Bronchial epithelial cell (primary cell): ENCODE data around the gene KMT2B. TPM values are rescaled to one million over a fixed set of nuclear protein-coding genes. Genes with fewer than 3 reads are reported as not detected.
A peak's percentile ranks its signal among the peaks of the same experiment; 100 is the strongest.

Source experiments
- DNase-seq: peaks from one replicate; pipeline ENCODE4 v3.0.0-alpha.2; 2010; ENCODE audit warnings: low read depth
- FAIRE-seq: peaks from 2 replicates; lab custom pipeline; 2011; peaks lifted over from hg19 to GRCh38; lab: Jason Lieb, UNC
- H3K27me3 ChIP-seq: 2 replicates; pipeline ENCODE4 v1.5.1; 2011; ENCODE audit warnings: low read length; ENCODE audit not compliant: control insufficient read depth, insufficient read depth
- H3K36me3 ChIP-seq: 2 replicates; pipeline ENCODE4 v1.5.1; 2011; ENCODE audit warnings: low read length; ENCODE audit not compliant: control insufficient read depth, insufficient read depth
- H3K4me3 ChIP-seq: 2 replicates; pipeline ENCODE4 v1.5.1; 2011; ENCODE audit warnings: mild to moderate bottlenecking, low read depth, low read length, control low read depth
- total RNA-seq: library from RNA; depleted of rRNA; stranded (reverse); fragments of >200 nt; gene quantifications from 2 replicates; pipeline ENCODE4 v1.2.1, GENCODE V29; 2014
- TF ChIP-seq, protein P1 (sequence below): IDR thresholded peaks from 2 replicates; pipeline ENCODE4 v1.5.1; 2011; ENCODE audit warnings: mild to moderate bottlenecking, moderate library complexity, low read length, control low read depth, inconsistent platforms; ENCODE audit not compliant: insufficient read depth, severe bottlenecking

Gene KMT2B
- total RNA-seq, 1 donor from 2014 or later, result 3.4 TPM

DNA sequence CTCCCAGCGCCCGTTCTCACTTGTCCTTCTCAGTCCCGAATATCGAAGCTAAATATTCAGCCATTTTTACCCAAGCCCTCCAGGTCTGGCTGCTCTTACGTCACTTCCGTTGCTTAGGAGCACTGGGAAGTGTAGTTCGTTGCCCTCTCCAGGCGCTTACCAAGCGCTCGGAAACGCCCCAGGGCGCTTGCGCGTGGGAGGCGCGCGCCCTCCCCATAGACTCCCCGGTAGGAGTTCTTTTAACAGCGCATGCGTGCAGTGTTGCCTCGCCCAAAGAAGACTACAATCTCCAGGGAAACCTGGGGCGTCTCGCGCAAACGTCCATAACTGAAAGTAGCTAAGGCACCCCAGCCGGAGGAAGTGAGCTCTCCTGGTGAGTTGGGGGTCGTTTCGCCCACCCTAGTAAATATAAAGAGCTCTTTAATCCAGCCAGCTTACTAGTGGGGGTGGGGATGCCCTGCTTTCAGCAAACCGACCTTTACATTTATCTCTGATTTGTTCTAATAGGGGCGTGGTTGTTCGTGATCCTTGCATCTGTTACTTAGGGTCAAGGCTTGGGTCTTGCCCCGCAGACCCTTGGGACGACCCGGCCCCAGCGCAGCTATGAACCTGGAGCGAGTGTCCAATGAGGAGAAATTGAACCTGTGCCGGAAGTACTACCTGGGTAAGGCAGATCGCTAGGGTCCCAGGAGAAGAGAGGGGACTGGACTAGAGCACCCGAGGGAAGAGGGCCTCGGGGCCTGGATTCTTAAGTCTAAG lies 27.7 kb downstream of the KMT2B start, which contains the start of the genes PSENEN and U2AF1L4:
PSENEN (plus strand) TSS at position 324 of the 759 bp plus-strand sequence; CDS start at position 604, 280 bp downstream.
U2AF1L4 (minus strand) TSS at position 91 of the 759 bp plus-strand sequence; CDS start at position 64, 27 bp downstream.
- Histone ChIP-seq H3K4me3 (peak within 1 kb of the TSS; percentile 85), H3K27me3 (no peaks in the 10 kb centered on the region), H3K36me3 (peaks cover 4% of the 10 kb centered on the region)
- TF ChIP-seq, protein P1, sequence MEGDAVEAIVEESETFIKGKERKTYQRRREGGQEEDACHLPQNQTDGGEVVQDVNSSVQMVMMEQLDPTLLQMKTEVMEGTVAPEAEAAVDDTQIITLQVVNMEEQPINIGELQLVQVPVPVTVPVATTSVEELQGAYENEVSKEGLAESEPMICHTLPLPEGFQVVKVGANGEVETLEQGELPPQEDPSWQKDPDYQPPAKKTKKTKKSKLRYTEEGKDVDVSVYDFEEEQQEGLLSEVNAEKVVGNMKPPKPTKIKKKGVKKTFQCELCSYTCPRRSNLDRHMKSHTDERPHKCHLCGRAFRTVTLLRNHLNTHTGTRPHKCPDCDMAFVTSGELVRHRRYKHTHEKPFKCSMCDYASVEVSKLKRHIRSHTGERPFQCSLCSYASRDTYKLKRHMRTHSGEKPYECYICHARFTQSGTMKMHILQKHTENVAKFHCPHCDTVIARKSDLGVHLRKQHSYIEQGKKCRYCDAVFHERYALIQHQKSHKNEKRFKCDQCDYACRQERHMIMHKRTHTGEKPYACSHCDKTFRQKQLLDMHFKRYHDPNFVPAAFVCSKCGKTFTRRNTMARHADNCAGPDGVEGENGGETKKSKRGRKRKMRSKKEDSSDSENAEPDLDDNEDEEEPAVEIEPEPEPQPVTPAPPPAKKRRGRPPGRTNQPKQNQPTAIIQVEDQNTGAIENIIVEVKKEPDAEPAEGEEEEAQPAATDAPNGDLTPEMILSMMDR, result no peak
- DNase-seq (peak; percentile 98), FAIRE-seq (no peak)

DNA sequence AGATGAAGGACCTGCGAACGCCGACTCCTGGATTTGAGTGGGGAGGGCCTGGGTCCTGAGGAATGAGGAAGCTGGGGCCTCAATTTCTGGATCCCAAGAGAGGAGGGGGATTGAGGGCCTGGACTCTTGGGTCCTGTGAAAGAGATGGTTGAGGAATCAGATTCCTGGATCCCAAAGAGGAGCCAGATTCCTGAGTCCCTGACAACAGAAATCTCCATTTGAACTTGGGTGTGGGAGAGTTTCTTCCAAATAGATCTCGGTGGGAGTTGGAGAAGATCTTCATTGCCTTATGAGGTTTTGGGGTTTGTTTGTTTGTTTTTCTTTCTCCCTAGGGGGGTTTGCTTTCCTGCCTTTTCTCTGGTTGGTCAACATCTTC lies 28.3 kb downstream of the KMT2B start:
- TF ChIP-seq, protein P1, result no peak
- FAIRE-seq, result no peak

DNA sequence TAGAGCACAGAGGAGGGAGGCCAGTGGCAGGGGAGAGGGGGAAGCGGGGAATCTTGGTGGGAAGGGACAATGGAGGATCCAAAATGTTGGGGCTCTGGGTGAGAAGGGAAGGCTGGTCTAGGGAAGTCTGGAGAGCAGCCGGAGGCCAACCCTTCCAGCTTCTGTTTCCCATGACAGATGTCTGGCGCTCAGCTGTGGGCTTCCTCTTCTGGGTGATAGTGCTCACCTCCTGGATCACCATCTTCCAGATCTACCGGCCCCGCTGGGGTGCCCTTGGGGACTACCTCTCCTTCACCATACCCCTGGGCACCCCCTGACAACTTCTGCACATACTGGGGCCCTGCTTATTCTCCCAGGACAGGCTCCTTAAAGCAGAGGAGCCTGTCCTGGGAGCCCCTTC lies 28.7 kb downstream of the KMT2B start:
- no peak for FAIRE-seq

More for the DNA sequence above, 28.3 kb downstream of the KMT2B start:
- Histone ChIP-seq H3K36me3 (peaks cover 4% of the 10 kb centered on the region), H3K27me3 (no peaks in the 10 kb centered on the region), H3K4me3 (peak overlapping the region; percentile 85)
- no peak for DNase-seq

DNA sequence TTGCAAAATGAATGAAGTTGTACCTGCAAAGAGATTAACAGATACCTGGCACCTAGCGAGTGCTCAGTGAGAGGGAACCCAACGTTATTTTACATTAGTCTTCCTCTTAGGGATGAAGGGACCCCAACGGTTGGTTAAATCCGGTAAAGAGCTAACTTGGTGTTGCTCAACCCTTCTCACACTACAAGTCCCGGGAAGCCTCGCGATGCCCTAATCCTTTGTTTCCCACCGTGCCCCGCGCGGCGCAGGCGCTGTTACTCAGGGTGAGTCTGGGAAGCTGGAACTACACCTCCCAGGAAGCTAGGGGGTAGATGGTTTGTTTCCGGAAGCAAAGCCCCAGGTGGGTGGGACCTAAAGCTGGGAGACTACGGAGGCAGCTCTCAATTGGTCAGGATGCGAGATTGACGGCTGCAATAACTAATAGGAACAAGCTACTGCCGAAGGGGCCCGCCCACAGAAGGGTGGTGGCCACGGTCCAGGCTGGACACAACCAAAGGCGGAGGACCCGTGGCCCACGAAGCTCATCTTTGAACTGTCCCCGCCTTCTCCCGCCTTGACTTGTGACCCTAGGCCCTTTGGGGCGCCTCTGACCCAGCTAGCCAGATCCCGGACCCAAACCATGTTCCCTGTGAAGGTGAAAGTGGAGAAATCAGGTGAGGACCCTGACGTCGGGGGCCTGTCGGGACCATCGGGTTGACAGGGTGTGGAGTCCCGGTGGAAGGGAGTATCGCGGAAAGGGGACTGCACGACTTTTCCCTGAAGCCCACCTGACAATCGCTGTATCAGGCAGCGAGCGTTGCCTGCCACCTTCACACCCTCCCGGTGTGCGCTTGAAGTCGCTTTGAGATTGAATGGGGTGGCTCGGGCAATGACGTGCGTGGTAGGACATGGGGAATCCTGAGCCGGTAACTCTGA lies 30.6 kb downstream of the KMT2B start, which contains the start of gene LIN37:
LIN37 (plus strand) TSS at position 471 of the 915 bp plus-strand sequence; CDS start at position 620, 149 bp downstream.
- Histone ChIP-seq H3K27me3 (no peaks in the 10 kb centered on the region), H3K4me3 (peak within 1 kb of the TSS; percentile 82), H3K36me3 (peaks cover 11% of the 10 kb centered on the region)
- TF ChIP-seq, protein P1, result no peak
- FAIRE-seq (peak; percentile 23), DNase-seq (peak; percentile 99)

More for the DNA sequence above, 28.7 kb downstream of the KMT2B start:
- TF ChIP-seq, protein P1, result no peak
- DNase-seq, result no peak
- no peaks in the 10 kb centered on the region for H3K27me3 ChIP-seq
- no peak overlapping the region for H3K4me3 ChIP-seq
- H3K36me3 ChIP-seq, result peaks cover 4% of the 10 kb centered on the region

DNA sequence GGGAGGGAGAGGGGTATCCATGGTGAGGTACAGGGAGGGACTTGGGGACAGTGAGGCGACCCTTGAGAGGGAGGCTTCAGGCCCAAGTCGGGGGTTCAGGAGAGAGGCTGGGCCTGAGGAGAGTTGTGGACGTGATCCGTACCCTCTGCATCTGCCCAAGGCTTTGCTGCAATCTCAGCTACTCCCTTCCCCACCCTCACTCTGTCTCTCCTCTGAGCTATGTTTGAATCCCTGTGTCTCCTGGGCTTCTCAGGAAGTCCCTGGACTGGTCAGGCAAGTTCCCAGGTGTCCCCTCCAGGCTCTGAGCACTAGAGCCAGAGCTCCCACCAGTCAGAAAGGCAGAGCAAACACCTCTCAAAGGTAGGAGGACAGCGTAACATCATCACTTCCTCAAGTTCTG lies 32.4 kb downstream of the KMT2B start:
- no peak overlapping the region for H3K4me3 ChIP-seq
- DNase-seq (no peak), FAIRE-seq (no peak)

More for the DNA sequence above, 32.4 kb downstream of the KMT2B start:
- TF ChIP-seq, protein P1, result no peak
- peaks cover 18% of the 10 kb centered on the region for H3K36me3 ChIP-seq
- no peaks in the 10 kb centered on the region for H3K27me3 ChIP-seq
